ENCODE data around the gene ARHGDIB. TPM values are rescaled to one million over a fixed set of nuclear protein-coding genes. Genes with fewer than 3 reads are reported as not detected.

ARHGDIB gene
- total and polyA plus RNA-seq, 2 experiments from 2014 or later: 3.8 to 6.7 TPM

- Histone ChIP-seq H3K36me3 (no peaks in the 10 kb centered on the region), H3K4me3 (no peak overlapping the region), H3K4me1 (ENCODE audit: low read depth) (peaks cover 3% of the 10 kb centered on the region), H3K27me3 (no peaks in the 10 kb centered on the region), H3K27ac (no peak overlapping the region), H3K9me3 (ENCODE audit: low read depth) (no peaks in the 10 kb centered on the region)
- TF ChIP-seq, protein P1, sequence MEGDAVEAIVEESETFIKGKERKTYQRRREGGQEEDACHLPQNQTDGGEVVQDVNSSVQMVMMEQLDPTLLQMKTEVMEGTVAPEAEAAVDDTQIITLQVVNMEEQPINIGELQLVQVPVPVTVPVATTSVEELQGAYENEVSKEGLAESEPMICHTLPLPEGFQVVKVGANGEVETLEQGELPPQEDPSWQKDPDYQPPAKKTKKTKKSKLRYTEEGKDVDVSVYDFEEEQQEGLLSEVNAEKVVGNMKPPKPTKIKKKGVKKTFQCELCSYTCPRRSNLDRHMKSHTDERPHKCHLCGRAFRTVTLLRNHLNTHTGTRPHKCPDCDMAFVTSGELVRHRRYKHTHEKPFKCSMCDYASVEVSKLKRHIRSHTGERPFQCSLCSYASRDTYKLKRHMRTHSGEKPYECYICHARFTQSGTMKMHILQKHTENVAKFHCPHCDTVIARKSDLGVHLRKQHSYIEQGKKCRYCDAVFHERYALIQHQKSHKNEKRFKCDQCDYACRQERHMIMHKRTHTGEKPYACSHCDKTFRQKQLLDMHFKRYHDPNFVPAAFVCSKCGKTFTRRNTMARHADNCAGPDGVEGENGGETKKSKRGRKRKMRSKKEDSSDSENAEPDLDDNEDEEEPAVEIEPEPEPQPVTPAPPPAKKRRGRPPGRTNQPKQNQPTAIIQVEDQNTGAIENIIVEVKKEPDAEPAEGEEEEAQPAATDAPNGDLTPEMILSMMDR (IDR thresholded peaks at IDR 0.05; ENCODE audit: low read depth, low read length): no peak
- DNase-seq (ENCODE audit: low read depth in 1 of 2, low spot score in 1 of 2): no peak
Observed at GRCh38 chr12:14931359-14931758, 30.0 kb downstream of the ARHGDIB start.

DNA sequence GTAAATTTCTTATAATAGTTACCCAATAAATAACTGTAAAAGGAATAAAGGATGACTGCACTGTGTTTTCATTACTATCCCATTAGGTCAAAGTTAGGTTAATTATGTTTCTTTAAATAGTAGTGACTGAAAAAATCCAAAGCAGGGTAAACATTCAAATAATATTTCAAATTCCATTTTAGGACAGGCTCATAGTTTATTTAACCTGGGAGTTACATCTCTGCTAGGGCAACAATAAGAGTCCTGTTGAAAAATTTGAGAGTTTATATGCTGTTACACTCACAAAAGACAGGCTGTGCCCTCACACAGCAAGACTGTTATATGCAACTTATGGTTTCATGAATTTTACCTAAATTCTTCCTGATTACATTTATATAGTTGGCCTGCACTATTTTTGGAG is 31.1 kb downstream of the ARHGDIB start:
- no peaks in the 10 kb centered on the region for H3K27me3 ChIP-seq
- peaks cover 3% of the 10 kb centered on the region for H3K4me1 ChIP-seq (ENCODE audit: low read depth)
- no peak overlapping the region for H3K27ac ChIP-seq
- TF ChIP-seq, protein P1 (IDR thresholded peaks at IDR 0.05; ENCODE audit: low read depth, low read length): no peak
- H3K4me3 ChIP-seq: no peak overlapping the region
- H3K36me3 ChIP-seq: no peaks in the 10 kb centered on the region
- DNase-seq (ENCODE audit: low read depth in 1 of 2, low spot score in 1 of 2): no peak
- H3K9me3 ChIP-seq (ENCODE audit: low read depth): no peaks in the 10 kb centered on the region

GRCh38 chr12:14928931-14929330 is 32.5 kb downstream of the ARHGDIB start:
- H3K9me3 ChIP-seq (ENCODE audit: low read depth): no peaks in the 10 kb centered on the region
- DNase-seq (ENCODE audit: low read depth in 1 of 2, low spot score in 1 of 2): peak in 1 of 2 donors; percentile 54
- no peaks in the 10 kb centered on the region for H3K36me3 ChIP-seq
- H3K4me1 ChIP-seq (ENCODE audit: low read depth): peaks cover 3% of the 10 kb centered on the region
- no peaks in the 10 kb centered on the region for H3K27me3 ChIP-seq
- no peak overlapping the region for H3K27ac ChIP-seq
- H3K4me3 ChIP-seq: no peak overlapping the region
- TF ChIP-seq, protein P1 (IDR thresholded peaks at IDR 0.05; ENCODE audit: low read depth, low read length): no peak

- Histone ChIP-seq H3K36me3 (no peaks in the 10 kb centered on the region), H3K27ac (no peak overlapping the region), H3K9me3 (ENCODE audit: low read depth) (no peaks in the 10 kb centered on the region), H3K4me3 (no peak overlapping the region), H3K4me1 (ENCODE audit: low read depth) (peaks cover 3% of the 10 kb centered on the region), H3K27me3 (no peaks in the 10 kb centered on the region)
- no peak for DNase-seq (ENCODE audit: low read depth in 1 of 2, low spot score in 1 of 2)
- TF ChIP-seq, protein P1 (IDR thresholded peaks at IDR 0.05; ENCODE audit: low read depth, low read length): no peak
Observed at GRCh38 chr12:14927267-14927666, 34.1 kb downstream of the ARHGDIB start.

DNA sequence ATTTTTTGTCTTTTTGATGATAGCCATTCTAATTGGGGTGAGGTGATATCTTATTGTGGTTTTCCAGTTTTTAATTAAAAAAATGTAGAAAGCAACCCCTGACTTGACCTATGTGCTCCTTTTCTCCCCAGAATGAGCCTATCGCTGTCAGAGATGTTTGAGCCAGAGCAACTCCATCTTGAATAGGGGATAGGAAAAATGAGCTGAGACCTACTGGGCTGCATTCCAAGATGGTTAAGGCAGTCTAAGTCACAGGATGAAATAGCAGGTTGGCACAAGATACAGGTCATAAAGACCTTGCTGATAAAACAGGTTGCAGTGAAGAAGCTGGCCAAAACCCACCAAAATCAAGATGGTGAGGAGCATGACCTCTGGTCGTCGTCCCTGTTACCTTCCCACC is 36.9 kb downstream of the ARHGDIB start:
- H3K4me3 ChIP-seq: no peak overlapping the region
- no peak overlapping the region for H3K27ac ChIP-seq
- H3K9me3 ChIP-seq (ENCODE audit: low read depth): no peaks in the 10 kb centered on the region
- no peak for DNase-seq (ENCODE audit: low read depth in 1 of 2, low spot score in 1 of 2)
- H3K27me3 ChIP-seq: no peaks in the 10 kb centered on the region
- no peaks in the 10 kb centered on the region for H3K36me3 ChIP-seq
- TF ChIP-seq, protein P1 (IDR thresholded peaks at IDR 0.05; ENCODE audit: low read depth, low read length): no peak
- H3K4me1 ChIP-seq (ENCODE audit: low read depth): peaks cover 3% of the 10 kb centered on the region

GRCh38 chr12:14923944-14924343 is 37.5 kb downstream of the ARHGDIB start:
- Histone ChIP-seq H3K9me3 (ENCODE audit: low read depth) (no peaks in the 10 kb centered on the region), H3K4me1 (ENCODE audit: low read depth) (no peaks in the 10 kb centered on the region), H3K36me3 (no peaks in the 10 kb centered on the region), H3K27me3 (no peaks in the 10 kb centered on the region), H3K4me3 (no peak overlapping the region), H3K27ac (no peak overlapping the region)
- TF ChIP-seq, protein P1 (IDR thresholded peaks at IDR 0.05; ENCODE audit: low read depth, low read length): no peak
- DNase-seq (ENCODE audit: low read depth in 1 of 2, low spot score in 1 of 2): no peak
